SIG-M5 (cell line): Measurements from ENCODE around the gene PLEKHA8.
A peak's percentile ranks its signal among the peaks of the same experiment; 100 is the strongest.
"Not testable (repeated sequence)": the region's sequence is repeated elsewhere in the genome, so short reads cannot be mapped to it uniquely, and the experiment has no call there.

Experiments used
- DNase-seq: peaks from one replicate; lab custom pipeline; 2025; lab: John Stamatoyannopoulos, UW

PLEKHA8 gene

DNA sequence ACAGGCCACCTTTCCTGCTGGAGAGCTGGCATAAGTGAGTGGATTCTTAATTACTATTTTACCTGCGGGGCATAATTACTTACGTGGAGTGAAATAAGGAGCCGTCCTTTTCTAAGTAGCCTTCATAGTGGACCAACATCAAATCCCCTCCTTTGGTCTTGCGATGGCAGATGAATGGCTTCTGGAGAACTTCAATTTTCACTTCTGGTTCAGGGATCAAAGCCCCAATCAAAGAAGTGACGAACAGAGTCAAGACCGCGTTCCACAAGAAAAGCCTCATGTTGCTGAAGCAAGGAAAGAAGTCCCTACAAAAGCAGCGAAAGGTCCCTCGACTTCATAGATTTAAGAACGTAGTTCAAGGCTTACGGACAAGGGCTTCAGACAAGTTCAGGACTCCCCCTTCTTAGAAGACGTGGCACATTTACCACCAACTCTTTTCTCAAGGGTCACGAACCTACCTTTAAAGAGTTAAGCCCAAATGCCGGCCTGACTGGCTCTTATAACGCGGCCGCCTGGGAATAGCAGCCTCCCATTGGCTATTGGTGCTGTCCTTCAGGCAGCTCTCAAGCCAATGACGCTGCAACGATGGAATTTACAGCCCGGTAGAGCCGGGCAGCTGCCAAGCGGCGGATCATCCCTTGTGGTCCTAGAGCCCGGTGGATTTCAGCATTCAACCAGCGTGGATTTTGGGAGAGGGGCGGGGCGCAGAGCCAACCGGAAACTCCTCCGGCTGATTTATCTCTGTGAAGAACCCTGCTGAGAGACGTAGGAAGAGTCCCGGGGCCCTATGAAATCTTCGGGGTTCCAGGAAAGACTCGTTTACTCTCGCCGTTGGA lies 1.8 kb upstream of the PLEKHA8 start, which contains the start of gene FKBP14:
FKBP14 (minus strand) TSS at position 474 of the 836 bp plus-strand sequence; CDS start at position 280, 194 bp downstream.
- DNase-seq = peak; percentile 94

DNA sequence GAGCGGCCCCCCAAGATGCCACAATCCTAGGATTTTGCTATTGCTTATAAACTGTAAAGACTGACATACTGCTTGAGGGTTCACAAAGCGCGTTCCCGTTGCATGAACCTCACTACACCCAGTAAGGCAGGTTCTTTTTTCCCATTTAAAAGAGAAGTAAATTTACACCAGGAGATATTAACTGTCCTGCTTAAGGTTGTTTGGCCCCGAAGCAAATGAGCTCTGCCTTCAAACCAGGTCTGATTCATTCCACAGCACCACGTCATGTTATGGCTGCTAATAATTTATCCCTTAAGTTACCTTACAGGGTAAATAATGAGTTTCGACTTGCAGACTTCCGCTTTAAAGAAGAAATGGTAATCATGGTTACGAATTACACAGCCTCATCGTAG lies 1.2 kb upstream of the PLEKHA8 start:
- DNase-seq = no peak

GRCh38 chr7:30027740-30028215 lies 434 bp upstream of the PLEKHA8 start:
- no peak for DNase-seq

- no peak for DNase-seq
Measured at GRCh38 chr7:30028749-30029635, 780 bp downstream of the PLEKHA8 start.

GRCh38 chr7:30029696-30030095 lies 1.5 kb downstream of the PLEKHA8 start:
- DNase-seq = no peak

- DNase-seq = no peak
Measured at GRCh38 chr7:30032310-30033125, 4.3 kb downstream of the PLEKHA8 start.

DNA sequence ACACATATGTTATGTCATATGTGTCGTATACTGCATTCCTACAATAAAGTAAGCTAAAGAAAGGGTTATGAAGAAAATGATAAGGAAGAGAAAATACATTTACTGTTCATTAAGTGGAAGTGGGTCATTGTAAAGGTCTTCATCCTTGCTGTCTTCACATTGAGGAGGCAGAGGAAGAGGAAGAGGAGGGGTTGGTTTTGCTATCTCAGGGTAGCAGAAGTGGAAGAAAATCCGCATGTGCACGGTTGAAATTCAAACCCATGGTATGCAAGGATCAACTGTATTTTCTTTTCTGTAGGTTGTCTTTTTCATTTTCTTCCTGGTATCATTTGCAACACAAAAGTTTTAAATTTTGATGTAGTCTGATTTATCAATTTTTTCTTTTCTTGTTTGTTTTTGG lies 6.3 kb downstream of the PLEKHA8 start:
- no peak for DNase-seq

GRCh38 chr7:30036220-30036619 lies 8.0 kb downstream of the PLEKHA8 start:
- DNase-seq = no peak

- DNase-seq = no peak
Measured at GRCh38 chr7:30038196-30038980, 10.2 kb downstream of the PLEKHA8 start.

DNA sequence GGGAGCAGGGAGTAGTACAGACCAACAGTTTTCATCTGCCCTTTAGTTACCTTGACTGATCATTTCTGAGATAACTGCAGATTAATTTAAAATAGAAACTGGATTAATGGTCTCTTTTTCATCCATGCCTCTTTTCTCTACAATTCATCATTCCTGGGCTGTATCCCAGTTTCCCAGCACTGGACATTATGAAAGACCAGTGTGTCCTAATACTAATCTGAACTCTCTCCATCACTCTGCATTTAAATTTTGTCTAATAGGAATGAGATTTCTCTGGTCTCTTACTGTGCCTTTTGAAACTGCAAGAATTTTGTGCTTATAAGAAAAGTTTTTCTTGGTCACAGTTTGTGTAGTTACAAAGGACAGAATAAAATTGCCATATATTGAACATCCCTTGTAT lies 12.7 kb downstream of the PLEKHA8 start:
- no peak for DNase-seq

- no peak for DNase-seq
Measured at GRCh38 chr7:30041526-30042269, 13.5 kb downstream of the PLEKHA8 start.

GRCh38 chr7:30046127-30046770 lies 18.0 kb downstream of the PLEKHA8 start:
- DNase-seq = no peak

GRCh38 chr7:30047124-30047523 lies 18.9 kb downstream of the PLEKHA8 start:
- no peak for DNase-seq

DNA sequence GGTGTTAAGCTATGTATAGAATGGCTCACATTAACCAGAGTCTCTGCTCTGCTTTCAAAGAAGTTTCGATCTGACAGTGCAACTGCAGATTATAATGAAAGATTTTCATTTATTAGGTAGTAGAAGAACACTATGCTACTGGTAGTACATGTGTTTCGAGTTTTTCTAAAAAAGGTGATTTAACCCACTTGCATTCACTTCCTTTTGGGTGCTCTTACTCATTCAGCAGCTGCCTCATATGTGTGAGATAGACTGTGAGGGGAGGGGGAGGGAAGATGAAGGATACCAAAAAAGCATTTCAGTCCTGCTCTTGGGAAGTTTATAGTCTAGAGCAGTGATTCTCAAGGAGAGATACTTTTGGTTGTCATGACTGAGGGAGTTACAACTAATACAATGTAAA lies 20.4 kb downstream of the PLEKHA8 start:
- DNase-seq = no peak

DNA sequence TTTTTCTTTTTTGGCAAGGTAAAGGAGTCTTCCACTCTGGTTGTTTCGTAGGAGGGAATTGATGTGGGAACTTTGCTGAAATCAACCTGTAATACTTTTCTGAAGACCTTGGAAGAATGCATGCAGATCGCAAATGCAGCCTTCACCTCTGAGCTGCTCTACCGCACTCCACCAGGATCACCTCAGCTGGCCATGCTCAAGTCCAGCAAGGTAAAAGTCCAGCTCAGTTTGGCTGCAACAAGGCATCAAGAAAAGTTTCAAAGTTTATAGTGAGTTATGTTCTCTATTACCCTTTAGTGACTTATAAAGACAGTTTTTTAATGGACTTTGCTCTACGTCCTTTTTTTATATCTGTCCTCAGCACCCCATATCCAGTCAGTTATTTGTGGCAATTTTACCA lies 21.0 kb downstream of the PLEKHA8 start:
- DNase-seq = no peak

DNA sequence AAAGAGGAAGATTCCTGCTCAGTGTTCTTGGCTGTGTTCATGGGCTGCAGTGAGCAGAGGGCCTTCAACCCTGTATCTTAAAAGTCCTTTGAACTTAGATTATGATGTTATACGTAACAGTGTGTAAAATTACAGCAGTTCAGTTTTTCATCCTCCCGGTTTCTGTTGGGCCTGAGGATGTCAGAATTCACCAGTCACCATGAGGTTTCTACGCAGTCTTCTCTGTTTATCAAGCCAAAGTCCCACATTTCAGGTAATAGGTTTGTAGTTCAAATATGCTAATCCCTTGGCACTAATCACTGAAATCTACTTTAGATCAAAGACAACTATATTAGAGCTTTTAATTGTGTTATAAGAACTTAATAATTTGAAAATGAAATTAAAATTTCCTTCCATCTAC lies 24.9 kb downstream of the PLEKHA8 start:
- no peak for DNase-seq

DNA sequence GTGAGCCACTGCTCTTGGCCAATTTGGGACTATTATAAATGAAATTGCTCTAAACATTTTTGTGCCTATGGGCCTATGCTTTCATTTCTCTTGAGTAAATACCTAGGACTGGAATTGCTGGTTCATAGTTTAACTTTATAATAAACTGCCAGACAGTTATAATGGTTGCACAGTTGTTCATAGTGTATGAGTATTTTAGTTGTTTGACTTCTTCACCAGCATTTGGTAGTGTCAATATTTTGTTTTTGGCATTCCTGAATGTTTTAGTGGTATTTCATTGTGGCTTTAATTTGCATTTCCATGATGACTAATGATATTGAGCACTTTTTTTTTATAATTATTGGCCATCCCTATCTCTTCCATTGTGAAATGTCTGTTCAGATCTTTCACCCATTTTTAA lies 29.5 kb downstream of the PLEKHA8 start:
- no peak for DNase-seq

DNA sequence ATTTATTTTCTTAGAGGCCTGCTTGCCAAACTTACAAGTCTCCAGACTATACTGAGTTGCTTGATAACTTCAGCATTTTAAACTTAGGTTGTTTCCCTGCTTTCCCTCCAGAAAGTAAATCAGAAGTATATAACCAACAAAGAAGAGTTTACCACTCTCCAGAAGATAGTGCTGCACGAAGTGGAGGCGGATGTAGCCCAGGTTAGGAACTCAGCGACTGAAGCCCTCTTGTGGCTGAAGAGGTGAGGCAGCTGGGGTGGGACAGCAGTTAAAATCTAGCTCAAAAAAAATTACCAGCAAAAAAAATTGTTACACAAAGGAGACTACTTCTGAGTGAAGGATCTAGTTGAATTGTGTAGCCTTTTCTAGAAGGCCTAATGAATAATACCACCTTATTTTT lies 33.6 kb downstream of the PLEKHA8 start:
- not testable (repeated sequence) for DNase-seq

- no peak for DNase-seq
Measured at GRCh38 chr7:30062587-30062986, 34.4 kb downstream of the PLEKHA8 start.

DNA sequence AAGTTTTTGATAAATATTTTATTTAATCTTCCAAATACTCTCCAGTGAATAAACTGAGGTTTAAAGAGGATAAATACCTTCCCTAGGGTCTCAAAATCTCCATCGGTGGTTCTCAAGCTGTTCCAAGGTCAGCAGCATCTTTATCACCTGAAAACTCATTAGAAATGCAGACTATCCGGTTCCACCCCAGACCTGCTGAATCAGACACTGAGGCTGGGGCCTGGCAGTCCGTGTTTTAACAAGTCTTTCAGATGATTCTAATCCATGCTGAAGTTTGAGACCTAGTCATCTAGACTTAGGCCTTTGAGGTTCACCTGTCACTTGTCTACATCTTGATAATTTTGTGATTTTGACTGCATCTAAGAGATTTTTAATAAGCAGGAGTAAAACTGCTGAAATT lies 37.5 kb downstream of the PLEKHA8 start:
- no peak for DNase-seq
